T1000 (cell line): Measurements from ENCODE around the gene RALGPS1.

Experiments
- DNase-seq: peaks from one replicate; lab custom pipeline; 2025; ENCODE audit warnings: mixed read lengths; lab: John Stamatoyannopoulos, UW

Gene RALGPS1

DNA sequence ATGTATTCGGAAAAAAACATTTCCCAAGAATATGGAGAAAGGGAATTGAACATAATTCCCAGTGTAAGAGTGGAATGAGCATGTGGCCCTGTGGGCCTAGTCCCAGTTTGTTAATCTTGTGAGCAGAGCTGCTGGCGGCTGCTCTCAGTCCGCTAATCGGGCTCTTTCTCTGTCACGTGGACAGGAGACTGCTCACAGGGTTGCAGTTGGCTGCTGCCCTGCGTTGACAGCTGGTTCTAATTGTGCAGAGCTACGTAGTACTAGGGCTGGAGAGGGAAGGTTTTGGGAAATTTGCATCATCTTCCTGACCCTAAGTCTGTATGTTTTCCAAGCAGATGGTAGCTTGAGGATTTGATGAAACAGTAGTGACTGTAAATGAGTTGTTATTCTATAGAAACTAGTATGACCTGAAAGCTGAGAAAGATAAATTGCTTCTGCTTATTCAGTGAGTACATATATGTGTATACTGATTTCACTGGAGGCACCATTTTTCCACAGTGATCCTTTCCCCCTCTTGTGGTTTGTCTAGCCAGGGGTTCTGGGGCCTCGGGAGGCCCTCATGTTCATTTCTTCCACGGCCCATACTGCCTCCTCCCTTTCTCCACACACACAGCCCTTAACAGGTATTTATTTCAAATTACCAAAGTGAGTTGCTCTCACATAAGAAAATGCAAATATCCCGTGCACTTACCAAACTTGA lies 107.2 kb downstream of the RALGPS1 start:
- DNase-seq, result no peak

- no peak for DNase-seq
Measured at GRCh38 chr9:127022913-127023660, 108.5 kb downstream of the RALGPS1 start.

- no peak for DNase-seq
Measured at GRCh38 chr9:127025042-127025441, 110.5 kb downstream of the RALGPS1 start.

GRCh38 chr9:127027694-127028093 lies 113.1 kb downstream of the RALGPS1 start:
- no peak for DNase-seq

- no peak for DNase-seq
Measured at GRCh38 chr9:127029548-127029947, 115.0 kb downstream of the RALGPS1 start.

DNA sequence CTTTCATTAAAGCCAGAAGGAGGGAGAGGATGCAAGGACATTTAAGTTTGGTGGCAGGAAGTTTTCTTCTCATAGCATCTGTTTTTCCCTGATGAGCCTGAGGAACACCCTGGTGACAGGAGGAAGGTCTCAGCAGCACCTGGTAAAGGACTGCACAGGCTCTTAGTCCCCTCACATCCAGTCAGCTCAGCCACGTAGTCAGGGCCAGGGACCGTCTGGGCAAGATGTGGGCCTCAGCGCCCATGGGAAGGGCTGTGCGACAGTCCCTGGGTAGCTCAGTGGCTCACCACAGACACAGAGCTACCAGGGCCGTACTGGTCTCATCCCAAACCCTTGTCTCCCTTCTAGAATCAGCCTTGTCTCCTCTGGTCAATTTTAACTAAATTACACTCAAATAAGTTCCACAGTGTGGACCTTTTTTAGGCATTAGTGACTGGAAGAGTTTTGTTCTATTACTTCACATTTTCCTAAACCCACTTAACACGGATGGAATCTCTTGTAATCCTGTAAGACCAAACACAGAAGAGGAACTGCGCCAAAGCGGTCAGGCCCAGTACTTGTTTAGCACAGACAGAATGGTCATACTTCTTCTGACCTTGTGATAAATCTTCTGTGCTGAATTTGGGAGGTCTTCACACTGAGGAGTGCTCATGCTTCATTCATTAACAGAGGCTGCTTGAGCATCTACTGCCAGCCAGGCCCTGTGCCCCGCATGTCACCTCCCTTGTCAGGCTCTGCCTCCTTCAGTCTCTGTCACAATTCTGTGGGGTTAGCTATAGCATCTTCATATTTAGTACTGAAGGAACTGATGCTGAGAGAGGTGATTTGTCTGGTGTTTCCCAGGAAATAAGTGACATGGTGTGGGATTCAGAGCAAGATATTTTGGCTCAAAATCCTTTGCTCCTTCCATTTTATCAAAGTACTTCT lies 116.5 kb downstream of the RALGPS1 start:
- DNase-seq, result no peak

DNA sequence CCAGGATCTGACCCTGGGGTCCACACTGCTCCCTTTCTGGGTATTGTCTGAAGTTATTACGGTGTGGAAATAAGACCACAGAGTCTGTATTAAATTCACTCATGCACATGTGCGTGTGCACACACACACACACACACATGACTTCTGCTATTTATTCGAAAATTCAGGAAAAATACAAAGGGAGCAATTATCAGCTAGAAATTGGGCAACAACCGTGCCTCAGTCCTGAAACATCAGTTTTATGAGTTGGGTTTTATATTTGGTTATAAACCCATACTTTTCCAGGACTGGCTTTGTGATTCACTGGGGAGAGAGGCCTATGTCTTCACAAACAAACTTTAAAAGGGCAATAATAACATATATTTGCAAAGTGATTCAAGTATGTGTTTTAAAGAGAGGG lies 117.7 kb downstream of the RALGPS1 start:
- no peak for DNase-seq

GRCh38 chr9:127033061-127033460 lies 118.5 kb downstream of the RALGPS1 start:
- DNase-seq, result no peak

DNA sequence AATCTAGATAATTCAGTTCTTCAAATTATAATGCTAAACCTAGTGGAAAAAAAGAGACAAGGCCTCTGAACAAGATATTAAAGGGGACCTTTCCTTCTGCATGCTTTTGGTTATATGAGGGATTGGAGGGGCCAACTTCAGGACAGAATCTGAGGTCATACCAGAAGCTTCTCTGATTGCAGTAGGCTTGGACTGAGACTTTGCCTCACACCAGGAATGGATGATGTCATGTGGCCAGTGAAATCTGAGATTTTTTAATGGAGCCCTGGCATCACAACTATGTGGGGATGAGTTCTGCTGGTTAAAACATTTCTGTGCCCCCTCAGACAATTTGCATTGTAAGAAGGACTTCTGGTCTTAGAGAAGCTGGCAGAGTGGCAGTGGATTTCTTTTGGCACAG lies 119.2 kb downstream of the RALGPS1 start:
- no peak for DNase-seq

DNA sequence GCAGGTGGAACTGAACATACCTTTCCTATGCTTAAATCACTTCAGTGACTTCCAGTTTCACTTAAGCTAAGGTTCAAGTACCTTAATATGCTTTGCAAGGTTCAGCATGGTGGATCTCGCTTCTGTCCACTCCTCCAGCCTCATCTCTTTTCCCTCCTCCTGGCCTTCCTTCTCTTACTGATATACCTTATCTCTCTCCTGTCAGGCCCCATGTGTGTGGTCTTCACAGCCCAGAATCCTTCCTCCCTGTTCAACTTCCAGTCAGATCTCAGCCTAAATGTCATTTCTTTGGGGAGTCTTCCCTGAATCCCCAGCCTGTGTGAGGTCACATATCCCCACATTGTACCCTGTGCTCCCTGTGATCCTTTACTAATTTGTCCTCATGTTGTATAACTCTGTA lies 120.1 kb downstream of the RALGPS1 start:
- DNase-seq, result no peak

GRCh38 chr9:127035423-127035822 lies 120.8 kb downstream of the RALGPS1 start:
- DNase-seq, result no peak

GRCh38 chr9:127035948-127036347 lies 121.4 kb downstream of the RALGPS1 start:
- DNase-seq, result no peak

DNA sequence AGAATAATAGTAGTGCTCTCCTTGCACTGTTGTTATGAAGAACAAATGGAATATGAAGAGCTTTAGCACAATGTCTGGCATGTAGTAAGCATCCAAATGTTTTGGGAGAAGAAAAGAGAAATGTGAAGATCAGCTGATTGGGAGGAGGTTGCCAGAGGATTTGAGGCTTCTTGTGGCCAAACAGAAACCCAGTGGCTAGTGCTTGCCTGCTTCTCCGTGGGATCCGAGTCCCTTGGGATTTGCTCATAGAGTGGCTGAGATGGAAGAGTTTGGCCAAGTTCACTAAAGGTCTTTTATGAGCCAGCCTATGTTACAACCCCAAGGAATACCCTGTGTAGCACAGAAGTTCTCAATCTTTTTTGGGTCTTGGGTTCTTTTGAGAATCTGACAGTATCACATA lies 121.9 kb downstream of the RALGPS1 start:
- no peak for DNase-seq

DNA sequence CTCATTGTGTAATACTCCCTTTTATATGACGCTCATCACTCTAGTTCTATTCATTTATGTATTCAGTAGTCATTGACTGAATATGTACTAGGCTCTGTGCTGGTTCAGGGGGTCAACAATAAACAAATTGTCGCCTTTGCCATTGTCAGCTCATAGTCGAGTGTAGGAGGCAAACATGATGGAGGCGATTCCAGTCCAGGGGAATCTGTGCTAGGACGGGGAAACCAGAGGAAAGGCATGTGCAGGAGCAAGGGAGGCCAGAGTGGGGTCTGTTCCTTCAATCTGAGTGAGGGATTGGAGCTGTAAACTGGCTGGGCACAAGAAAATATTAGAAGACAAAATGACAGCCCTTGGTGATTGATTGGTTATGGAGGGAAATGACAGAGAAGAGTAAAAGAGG lies 123.9 kb downstream of the RALGPS1 start:
- DNase-seq, result no peak

- DNase-seq, result no peak
Measured at GRCh38 chr9:127039492-127039891, 124.9 kb downstream of the RALGPS1 start.

DNA sequence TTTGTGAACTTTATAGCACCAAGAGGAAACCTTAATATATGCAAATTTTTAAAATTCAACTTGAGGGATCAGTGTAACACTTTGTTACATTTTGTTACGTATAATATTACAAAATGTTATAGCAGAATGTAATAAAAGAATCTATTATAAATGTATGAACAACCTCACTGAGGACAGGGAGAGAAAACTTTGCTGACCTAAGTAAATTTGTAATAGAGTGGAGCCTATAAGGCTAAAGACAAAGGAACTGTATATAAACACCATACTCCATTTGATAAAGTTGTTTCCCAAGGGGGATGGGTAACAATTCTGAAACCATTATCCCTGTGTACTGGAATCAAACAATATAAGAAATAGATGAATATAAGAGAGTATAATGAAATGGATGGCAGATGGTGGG lies 130.6 kb downstream of the RALGPS1 start:
- DNase-seq, result no peak

GRCh38 chr9:127047971-127048370 lies 133.4 kb downstream of the RALGPS1 start:
- DNase-seq, result no peak

GRCh38 chr9:127049044-127049443 lies 134.5 kb downstream of the RALGPS1 start:
- DNase-seq, result peak; percentile 22

DNA sequence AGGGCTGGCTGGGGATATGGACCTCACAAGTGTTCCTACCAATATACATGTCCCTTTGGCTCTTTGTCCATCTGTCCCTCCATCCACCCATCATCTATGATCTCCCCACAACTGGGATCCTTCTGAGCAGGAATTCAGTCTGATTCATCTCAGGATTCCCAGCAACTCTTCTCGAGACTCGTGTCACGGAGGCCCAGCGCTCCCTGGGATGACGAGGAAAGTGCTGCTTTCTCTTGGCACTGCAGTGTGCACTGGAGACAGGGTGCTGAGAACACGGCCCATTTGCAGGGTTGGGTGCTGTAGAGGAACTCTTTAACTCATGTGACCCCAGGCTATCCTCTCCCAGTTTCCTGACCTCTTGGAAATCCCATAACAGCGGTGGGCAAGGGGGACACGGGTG lies 135.0 kb downstream of the RALGPS1 start:
- no peak for DNase-seq

DNA sequence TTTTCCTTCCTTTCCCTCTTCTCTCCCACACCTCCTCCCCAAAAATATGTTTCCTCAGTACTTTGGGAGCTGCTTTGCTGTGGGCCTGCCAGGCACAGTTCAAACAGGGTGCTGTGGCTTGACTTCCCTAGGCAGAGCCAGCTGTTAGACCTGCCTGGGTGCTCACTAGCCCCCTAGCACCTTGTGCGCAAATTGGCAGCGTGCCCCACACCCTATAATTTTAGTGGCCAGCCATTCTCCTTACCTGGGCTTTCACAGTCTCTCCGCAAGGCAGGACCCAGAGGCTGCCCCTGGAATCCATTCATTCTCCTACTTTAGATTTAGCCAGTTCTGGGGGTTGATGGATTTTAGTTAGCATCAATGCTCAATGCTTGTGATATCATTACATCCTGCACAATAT lies 135.6 kb downstream of the RALGPS1 start:
- DNase-seq, result no peak

- no peak for DNase-seq
Measured at GRCh38 chr9:127050591-127051001, 136.0 kb downstream of the RALGPS1 start.

GRCh38 chr9:127051881-127052595 lies 137.5 kb downstream of the RALGPS1 start:
- DNase-seq, result no peak
